K562 (cell line): ENCODE measurements around the gene UBE2J2. TPM values are rescaled to one million over a fixed set of nuclear protein-coding genes. Genes with fewer than 3 reads are reported as not detected.

ENCODE experiments used
- ATAC-seq: fragments of 200-7000 bp; cut with Tn5 transposase; 3 replicates; pipeline ENCODE4 v1.9.1; 2020; ENCODE audit warnings: moderate library complexity
- BruUV-seq: library from RNA; stranded (reverse); fragments of 400-500 nt; replicated peaks from 2 replicates; lab custom pipeline; 2021; lab: Mats Ljungman, UMichigan
- CTCF ChIA-PET: fragments of 300-600 bp; formaldehyde crosslinking; extraction: SDS; loops from one replicate; lab custom pipeline; 2021; ENCODE audit warnings: low intra/inter-chr PET ratio; lab: Yijun Ruan, JAX
- POLR2A ChIA-PET: fragments of 300-600, 350-650 bp; sonication (Branson Sonifier 250); formaldehyde crosslinking; extraction: SDS; loops from one replicate; lab custom pipeline; 2021; ENCODE audit warnings: antibody characterized with exemption, inconsistent platforms; lab: Yijun Ruan, JAX
- DNase-seq, 4 experiments: peaks; one replicate each; pipeline versions ENCODE4 v3.0.0 to v3.0.0-alpha.2; 2011 to 2018; ENCODE audit warnings: low spot score in 3 of 4, mixed read lengths in 3 of 4; ENCODE audit errors: extremely low read depth in 1 of 4
- FAIRE-seq: peaks from 2 replicates; lab custom pipeline; 2011; peaks lifted over from hg19 to GRCh38; lab: Jason Lieb, UNC
- H2AFZ ChIP-seq: 2 replicates; pipeline ENCODE4 v1.6.0; 2011; ENCODE audit warnings: low read depth, low read length, control low read depth, inconsistent platforms
- H3K27ac ChIP-seq: fragments of 200-600 bp; 3 replicates; pipeline ENCODE4 v1.8.0; 2011; ENCODE audit warnings: low read depth, mild to moderate bottlenecking, control low read depth, inconsistent platforms, low read length, moderate library complexity, mixed read lengths; ENCODE audit errors: extremely low read depth
- H3K27me3 ChIP-seq, 2 experiments: fragments of 300-600 bp in 1 of 2; 2 replicates in 1 of 2; 3 replicates in 1 of 2; pipeline versions ENCODE4 v1.6.0 to v1.8.0; 2011; ENCODE audit warnings: inconsistent platforms in 2 of 2, low read length in 2 of 2, mild to moderate bottlenecking in 1 of 2, mixed read lengths in 1 of 2, moderate library complexity in 1 of 2; ENCODE audit not compliant: control insufficient read depth in 2 of 2, insufficient read depth in 2 of 2
- H3K36me3 ChIP-seq: fragments of 300-600 bp; 3 replicates; pipeline ENCODE4 v1.8.0; 2011; ENCODE audit warnings: mild to moderate bottlenecking, low read length, inconsistent platforms; ENCODE audit not compliant: control insufficient read depth, insufficient read depth
- H3K4me1 ChIP-seq, 2 experiments: fragments of 200-600 bp in 1 of 2; replicated peaks in 1 of 2; 2 replicates in 1 of 2; 3 replicates in 1 of 2; pipeline versions ENCODE4 v1.5.1 to v1.8.0; 2011; ENCODE audit warnings: inconsistent platforms in 2 of 2, low read length in 2 of 2, mild to moderate bottlenecking in 1 of 2, mixed read lengths in 1 of 2, moderate library complexity in 1 of 2; ENCODE audit not compliant: control insufficient read depth in 2 of 2, insufficient read depth in 2 of 2
- H3K4me2 ChIP-seq: 2 replicates; pipeline ENCODE4 v1.6.1; 2011; ENCODE audit warnings: low read length, control low read depth, inconsistent platforms, mixed read lengths; ENCODE audit not compliant: insufficient read depth
- H3K4me3 ChIP-seq: fragments of 200-600 bp; sonication (generic), shearing (Covaris generic); 2 replicates; pipeline ENCODE4 v1.5.1; 2016; ENCODE audit warnings: control low read depth, inconsistent platforms
- H3K79me2 ChIP-seq: fragments of 200-600 bp; 3 replicates; pipeline ENCODE4 v1.8.0; 2011; ENCODE audit warnings: low read length, inconsistent platforms; ENCODE audit not compliant: control insufficient read depth, insufficient read depth
- H3K9ac ChIP-seq, 2 experiments: 2 replicates each; pipeline versions ENCODE4 v1.6.0 to v1.6.1; 2011; ENCODE audit warnings: low read depth in 2 of 2, low read length in 2 of 2, control low read depth in 1 of 2, inconsistent platforms in 1 of 2, mild to moderate bottlenecking in 1 of 2, mixed read lengths in 1 of 2; ENCODE audit not compliant: insufficient read depth in 1 of 2
- H3K9me1 ChIP-seq: one replicate; pipeline ENCODE4 v1.6.0; 2011; ENCODE audit warnings: inconsistent platforms, mild to moderate bottlenecking, low read length, moderate library complexity; ENCODE audit not compliant: control insufficient read depth, insufficient read depth
- H3K9me3 ChIP-seq: replicated peaks from 2 replicates; pipeline ENCODE4 v1.5.1; 2011; ENCODE audit warnings: low read depth, low read length, inconsistent platforms; ENCODE audit not compliant: control insufficient read depth, insufficient read depth
- H4K20me1 ChIP-seq: replicated peaks from 2 replicates; pipeline ENCODE4 v1.6.1; 2011; ENCODE audit warnings: low read length, inconsistent platforms, mixed read lengths; ENCODE audit not compliant: control insufficient read depth, insufficient read depth
- ELF2 ChIP-seq: fragments of 250-450 bp; sonication (Bioruptor Pico); IDR thresholded peaks from 2 replicates; pipeline ENCODE4 v1.5.0; 2021; ENCODE audit warnings: mild to moderate bottlenecking
- HMG20A ChIP-seq: fragments of 450-650 bp; formaldehyde crosslinking; conservative IDR thresholded peaks from 2 replicates; pipeline ENCODE4 v1.4.0; 2020; ENCODE audit warnings: mild to moderate bottlenecking, mixed read lengths
- MXI1 ChIP-seq: IDR thresholded peaks from 2 replicates; pipeline ENCODE4 v1.6.1; 2011; ENCODE audit warnings: low read depth, mild to moderate bottlenecking, improper control_type of control experiment, low read length
- POLR2G ChIP-seq: fragments of 200-400 bp; formaldehyde crosslinking; IDR thresholded peaks from 2 replicates; pipeline ENCODE4 v1.6.1; 2017; ENCODE audit warnings: low read depth, mild to moderate bottlenecking, antibody characterized with exemption, low read length, moderate library complexity
- TCF3 ChIP-seq: sonication (generic); formaldehyde crosslinking; IDR thresholded peaks from 2 replicates; pipeline ENCODE4 v1.4.0; 2020; ENCODE audit warnings: mild to moderate bottlenecking, missing genetic modification reagents
- ZNF695 ChIP-seq: fragments of 450-650 bp; formaldehyde crosslinking; IDR thresholded peaks from 2 replicates; pipeline ENCODE4 v1.4.0; 2020; ENCODE audit warnings: mild to moderate bottlenecking, moderate library complexity
- WGBS: fragments of 100-300 bp; shearing (Covaris generic); methylation state at CpG from one replicate; pipeline ENCODE4 v1.1.6; 2016; ENCODE audit warnings: low coverage, mixed read lengths; ENCODE audit not compliant: insufficient coverage; ENCODE audit errors: missing lambda C conversion rate; 5-methylcytosine and 5-hydroxymethylcytosine counted together
- in situ Hi-C: fragments of 300-500 bp; cut with MboI; formaldehyde crosslinking; loops from 4 replicates; pipeline ENCODE4 v1.15.0; 2018; ENCODE audit warnings: inconsistent platforms, mixed read lengths
- intact Hi-C: fragments of 100-400 bp; cut with micrococcal nuclease; formaldehyde crosslinking; loops from 2 replicates; pipeline ENCODE4 v1.14.2; 2022
- polyA plus RNA-seq, 8 experiments: library from polyadenylated mRNA; depleted of rRNA in 4 of 8; stranded (reverse) in 5 of 8; unstranded in 3 of 8; fragments of >200 nt; fragmentation: Nextera tagmentation in 2 of 8; fragmentation: Illumina TruSeq in 1 of 8; extraction: Ambion mirVana in 2 of 8; extraction: Trizol in 1 of 8; gene quantifications; 2 replicates each; pipeline versions ENCODE4 v1.2.1 to v1.2.3, GENCODE V29; 2011 to 2014; ENCODE audit warnings: inconsistent platforms in 1 of 8, missing spikeins in 1 of 8
- total RNA-seq, 7 experiments: library from RNA; depleted of rRNA in 6 of 7; stranded (reverse); fragments of >200 nt in 6 of 7; fragmentation: Illumina TruSeq in 2 of 7; extraction: Trizol in 2 of 7; gene quantifications; 2 replicates each; pipeline versions ENCODE4 v1.2.1 to v1.2.3, GENCODE V29; 2011 to 2021; ENCODE audit warnings: low replicate concordance in 1 of 7

The UBE2J2 gene
- total and polyA plus RNA-seq, 9 of the 15 experiments (the other 6 are each of a cell fraction or from before 2014, with no cell fraction given) = 0.93 to 112 (median 75.5) TPM

GRCh38 chr1:1240822-1241587 is 32.6 kb downstream of the UBE2J2 start:
- Histone ChIP-seq H3K27ac (no peak overlapping the region), H3K9me1 (no peaks in the 10 kb centered on the region), H3K9me3 (no peaks in the 10 kb centered on the region), H4K20me1 (no peaks in the 10 kb centered on the region), H3K36me3 (no peaks in the 10 kb centered on the region), H3K4me3 (no peak overlapping the region), H3K4me1 (peaks cover 0 to 91% of the 10 kb centered on the region in 2 experiments; a peak in 3 of 5 replicates), H3K27me3 (no peaks in the 10 kb centered on the region), H2AFZ (no peak overlapping the region), H3K9ac (no peak overlapping the region; a peak in 1 of 4 replicates), H3K4me2 (no peak overlapping the region), H3K79me2 (no peaks in the 10 kb centered on the region)
- no TSS peak for BruUV-seq
- no peak for FAIRE-seq
- intact Hi-C loops (no loop called here), in situ Hi-C loops (no loop called here)
- 57% methylated on average over 22 of the region's 23 CpGs for WGBS
- CTCF ChIA-PET = no interaction called here
- peak in 2 of 4 experiments; percentile 44 to 45 for DNase-seq
- POLR2A ChIA-PET = interaction anchor here (1.2 kb wide), 1 partner anchor 12 kb away, joined by 3 read pairs; no protein-coding TSS in a partner anchor
- no peak for ATAC-seq
- TF ChIP-seq POLR2G = peak; percentile 63
- no peak for TF ChIP-seq ELF2 (CRISPR knock-in tag)

- Histone ChIP-seq H3K4me3 (no peak overlapping the region), H3K4me1 (peaks cover 0 to 91% of the 10 kb centered on the region in 2 experiments; a peak in 3 of 5 replicates), H3K79me2 (no peaks in the 10 kb centered on the region), H2AFZ (no peak overlapping the region), H3K9me1 (no peaks in the 10 kb centered on the region), H3K36me3 (no peaks in the 10 kb centered on the region), H3K4me2 (no peak overlapping the region), H4K20me1 (no peaks in the 10 kb centered on the region), H3K27me3 (no peaks in the 10 kb centered on the region), H3K27ac (no peak overlapping the region), H3K9ac (peak overlapping the region in 1 of 2 experiments; percentile 85; a peak in 2 of 4 replicates), H3K9me3 (no peaks in the 10 kb centered on the region)
- DNase-seq (no peak), ATAC-seq (no peak), FAIRE-seq (no peak)
- intact Hi-C loops = no loop called here
- no peak for TF ChIP-seq MXI1
- no peak for TF ChIP-seq TCF3 (CRISPR knock-in tag)
- TF ChIP-seq HMG20A = no peak
- TF ChIP-seq ZNF695 = no peak
- WGBS = 73% methylated on average over 3 of the region's 11 CpGs
- in situ Hi-C loops = no loop called here
- ChIA-PET POLR2A (interaction anchor here (1.2 kb wide), 1 partner anchor 9 kb away, joined by 6 read pairs; no protein-coding TSS in a partner anchor), CTCF (no interaction called here)
- no TSS peak for BruUV-seq
These were observed 33.3 kb downstream of the UBE2J2 start for GRCh38 chr1:1240348-1240732.
